Esophagus muscularis mucosa (tissue), 4 donors: ENCODE results near the gene WWOX. TPM values are rescaled to one million over a fixed set of nuclear protein-coding genes. Genes with fewer than 3 reads are reported as not detected.

ENCODE experiments used
- DNase-seq: peaks from one replicate; pipeline ENCODE4 v3.0.0-alpha.2; 2017; ENCODE audit errors: extremely low spot score
- H3K27ac ChIP-seq, 4 donors: fragments of 200-600 bp; sonication (generic); replicated peaks in 1 of 4; 1 replicate in 3 of 4; 2 replicates in 1 of 4; pipeline ENCODE4 v1.5.1; 2016 to 2019; ENCODE audit warnings: mild to moderate bottlenecking in 1 of 4
- H3K27me3 ChIP-seq, 4 donors: fragments of 200-600 bp; sonication (generic); one replicate each; pipeline versions ENCODE4 v1.5.1 to v1.6.0; 2016 to 2019
- H3K36me3 ChIP-seq, 4 donors: fragments of 200-600 bp; sonication (generic); one replicate each; pipeline ENCODE4 v1.5.1; 2016 to 2019
- H3K4me1 ChIP-seq, 4 donors: fragments of 200-600 bp; sonication (generic); one replicate each; pipeline ENCODE4 v1.5.1; 2016 to 2019
- H3K4me3 ChIP-seq, 4 donors: fragments of 200-600 bp; sonication (generic); 1 replicate in 2 of 4; 2 replicates in 2 of 4; pipeline ENCODE4 v1.5.1; 2016 to 2019; ENCODE audit warnings: mild to moderate bottlenecking in 4 of 4, moderate library complexity in 1 of 4
- H3K9me3 ChIP-seq, 4 donors: fragments of 200-600 bp; sonication (generic); 1 replicate in 3 of 4; 2 replicates in 1 of 4; pipeline ENCODE4 v1.5.1; 2016 to 2019
- CTCF ChIP-seq, 3 experiments: fragments of 200-600 bp in 2 of 3; fragments of 450-650 bp in 1 of 3; sonication (generic) in 2 of 3; IDR thresholded peaks; one replicate each; pipeline ENCODE4 v1.5.1; 2017 to 2019; ENCODE audit warnings: antibody characterized with exemption in 3 of 3, mild to moderate bottlenecking in 2 of 3, moderate library complexity in 1 of 3
- EP300 ChIP-seq: sonication (generic); formaldehyde crosslinking; IDR thresholded peaks from one replicate; pipeline ENCODE4 v1.6.1; 2017; ENCODE audit warnings: antibody characterized with exemption
- POLR2A ChIP-seq: fragments of 450-650 bp; IDR thresholded peaks from one replicate; pipeline ENCODE4 v1.6.1; 2017; ENCODE audit warnings: antibody characterized with exemption, moderate library complexity, mild to moderate bottlenecking, low read depth
- POLR2AphosphoS5 ChIP-seq, 2 donors: sonication (generic); formaldehyde crosslinking; IDR thresholded peaks; one replicate each; pipeline ENCODE4 v1.6.1; 2017; ENCODE audit warnings: antibody characterized with exemption in 2 of 2
- WGBS: methylation state at CpG from one replicate; pipeline ENCODE4 v1.1.5; 2018; 5-methylcytosine and 5-hydroxymethylcytosine counted together
- intact Hi-C: fragments of 100-400 bp; cut with DNase I; formaldehyde crosslinking; loops from one replicate; pipeline ENCODE4 v1.15.1; 2023
- total RNA-seq, 4 donors: library from RNA; depleted of rRNA; stranded (reverse); fragments of >200 nt; gene quantifications; one replicate each; pipeline versions ENCODE4 v1.1.0 to v1.2.1, GENCODE V29; 2016

Gene WWOX
- total RNA-seq, 4 donors from 2014 or later, result 14.4 to 27.8 (median 15.4) TPM

GRCh38 chr16:78179666-78180065 lies 80.2 kb downstream of the WWOX start:
- H3K4me1 ChIP-seq, result peaks cover 0 to 14% (median 12%) of the 10 kb centered on the region in 4 donors
- DNase-seq, result peak; percentile 74
- no peaks in the 10 kb centered on the region for H3K27me3 ChIP-seq
- WGBS, result 74% methylated on average over 4 of the region's 4 CpGs
- TF ChIP-seq POLR2AphosphoS5 (IDR thresholded peaks at IDR 0.05) (no peak), EP300 (no peak), POLR2A (no peak), CTCF (IDR thresholded peaks at IDR 0.05) (no peak)
- no peak overlapping the region for H3K4me3 ChIP-seq
- no peak overlapping the region for H3K27ac ChIP-seq
- H3K36me3 ChIP-seq, result no peaks in the 10 kb centered on the region
- peaks cover 0 to 5% (median 0%) of the 10 kb centered on the region in 4 donors for H3K9me3 ChIP-seq
- intact Hi-C loops, result no loop called here

- TF ChIP-seq POLR2A (no peak), POLR2AphosphoS5 (IDR thresholded peaks at IDR 0.05) (no peak), EP300 (no peak), CTCF (IDR thresholded peaks at IDR 0.05) (no peak)
- DNase-seq, result peak; percentile 64
These were observed 80.9 kb downstream of the WWOX start for GRCh38 chr16:78180349-78180748.

GRCh38 chr16:78183437-78184237 lies 84.2 kb downstream of the WWOX start:
- WGBS, result 75% methylated on average over 15 of the region's 15 CpGs
- peak; percentile 81 for DNase-seq
- no peaks in the 10 kb centered on the region for H3K36me3 ChIP-seq
- H3K9me3 ChIP-seq, result no peaks in the 10 kb centered on the region
- peaks cover 0 to 16% (median 14%) of the 10 kb centered on the region in 4 donors for H3K4me1 ChIP-seq
- H3K27ac ChIP-seq, result no peak overlapping the region
- intact Hi-C loops, result no loop called here
- TF ChIP-seq POLR2AphosphoS5 (IDR thresholded peaks at IDR 0.05) (no peak), CTCF (IDR thresholded peaks at IDR 0.05) (no peak), POLR2A (no peak), EP300 (no peak)
- H3K27me3 ChIP-seq, result no peaks in the 10 kb centered on the region
- peak overlapping the region in 3 of 4 donors; percentile 21 to 35 (median 29) for H3K4me3 ChIP-seq

More at GRCh38 chr16:78180349-78180748, 80.9 kb downstream of the WWOX start:
- WGBS, result 79% methylated on average over 4 of the region's 4 CpGs
- no peak overlapping the region for H3K4me3 ChIP-seq
- H3K4me1 ChIP-seq, result peaks cover 0 to 16% (median 14%) of the 10 kb centered on the region in 4 donors
- peaks cover 0 to 4% (median 0%) of the 10 kb centered on the region in 4 donors for H3K9me3 ChIP-seq
- H3K27ac ChIP-seq, result no peak overlapping the region
- no peaks in the 10 kb centered on the region for H3K27me3 ChIP-seq
- intact Hi-C loops, result no loop called here
- no peaks in the 10 kb centered on the region for H3K36me3 ChIP-seq

- intact Hi-C loops, result no loop called here
- H3K4me1 ChIP-seq, result peaks cover 0 to 16% (median 14%) of the 10 kb centered on the region in 4 donors
- no peaks in the 10 kb centered on the region for H3K9me3 ChIP-seq
- H3K27ac ChIP-seq, result no peak overlapping the region
- WGBS, result 39% methylated on average over 13 of the region's 13 CpGs
- H3K27me3 ChIP-seq, result no peaks in the 10 kb centered on the region
- no peak for DNase-seq
- H3K4me3 ChIP-seq, result peak overlapping the region in 3 of 4 donors; percentile 21 to 35 (median 29)
- TF ChIP-seq POLR2AphosphoS5 (IDR thresholded peaks at IDR 0.05) (no peak), CTCF (IDR thresholded peaks at IDR 0.05) (no peak), POLR2A (no peak), EP300 (no peak)
- no peaks in the 10 kb centered on the region for H3K36me3 ChIP-seq
These were observed 85.1 kb downstream of the WWOX start for GRCh38 chr16:78184238-78185183.
